NB4 (cell line): ENCODE data around the gene MBD3L5.

Experiments used
- CTCF ChIP-seq: IDR thresholded peaks from one replicate; pipeline ENCODE4 v1.5.1; 2012; ENCODE audit warnings: low read depth, low read length
- MYC ChIP-seq: IDR thresholded peaks from 2 replicates; pipeline ENCODE4 v1.6.1; 2011; ENCODE audit warnings: low read depth, low read length

GRCh38 chr19:7000333-7000732 lies 30.0 kb upstream of the MBD3L5 start:
- TF ChIP-seq CTCF: no peak
- no peak for TF ChIP-seq MYC
